ENCODE data around the gene DOCK9.

DOCK9 gene

DNA sequence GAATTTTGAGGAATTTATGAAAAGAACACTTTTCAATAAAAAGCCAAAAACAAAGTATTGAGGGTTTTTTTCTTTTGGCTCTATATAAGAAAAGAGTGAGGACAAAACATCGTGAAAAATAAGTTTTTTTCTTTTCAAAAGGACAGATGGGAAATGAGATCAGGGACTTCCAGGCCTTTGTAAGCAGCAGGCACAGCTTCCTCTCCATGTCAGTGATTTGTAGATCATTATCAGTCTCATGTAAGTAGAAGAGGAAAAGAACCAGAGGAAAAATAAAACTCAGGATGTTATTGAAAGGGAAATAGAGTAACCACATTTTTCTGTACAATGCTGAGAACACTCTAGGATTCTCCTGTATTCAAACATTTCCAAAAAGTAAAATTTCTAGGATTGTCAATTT lies 29.9 kb downstream of the DOCK9 start:
- no peak for DNase-seq (ENCODE audit: low spot score)

DNA sequence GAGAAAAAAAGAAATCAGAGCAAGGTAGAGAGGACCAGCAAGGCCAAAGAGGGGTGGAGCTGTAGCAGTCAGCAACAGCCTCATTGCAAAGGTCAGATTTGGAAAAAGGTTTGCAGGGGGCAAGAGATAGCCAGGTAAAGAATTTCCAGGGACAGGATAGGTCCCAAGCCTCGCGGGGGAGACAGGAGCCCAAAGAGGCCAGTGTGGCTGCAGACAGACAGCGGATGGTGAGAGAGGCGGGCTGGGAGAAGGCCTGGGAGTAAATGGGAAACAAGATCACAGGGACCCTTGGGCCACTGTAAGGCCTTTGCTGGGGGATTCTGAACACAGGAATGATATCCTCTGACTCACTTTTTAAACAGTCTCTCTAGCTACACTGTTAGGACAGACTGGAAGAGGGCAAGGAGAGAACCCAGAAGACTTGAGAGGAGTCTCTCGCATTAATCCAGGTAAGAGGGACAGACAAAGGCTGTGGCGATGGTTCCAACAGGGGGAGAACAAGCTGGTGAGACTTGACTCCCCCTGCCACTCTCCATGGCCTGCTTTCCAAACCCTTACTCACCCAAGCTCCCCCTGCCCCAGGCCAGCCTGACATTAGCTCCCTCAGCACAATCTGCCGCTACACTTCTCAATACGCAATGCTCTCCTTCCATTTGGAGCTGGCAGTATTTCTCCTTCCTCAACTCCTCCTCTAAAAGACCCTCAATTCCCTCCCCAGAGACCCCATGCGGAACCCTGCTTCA lies 31.8 kb downstream of the DOCK9 start:
- no peak for DNase-seq (ENCODE audit: low spot score)

DNA sequence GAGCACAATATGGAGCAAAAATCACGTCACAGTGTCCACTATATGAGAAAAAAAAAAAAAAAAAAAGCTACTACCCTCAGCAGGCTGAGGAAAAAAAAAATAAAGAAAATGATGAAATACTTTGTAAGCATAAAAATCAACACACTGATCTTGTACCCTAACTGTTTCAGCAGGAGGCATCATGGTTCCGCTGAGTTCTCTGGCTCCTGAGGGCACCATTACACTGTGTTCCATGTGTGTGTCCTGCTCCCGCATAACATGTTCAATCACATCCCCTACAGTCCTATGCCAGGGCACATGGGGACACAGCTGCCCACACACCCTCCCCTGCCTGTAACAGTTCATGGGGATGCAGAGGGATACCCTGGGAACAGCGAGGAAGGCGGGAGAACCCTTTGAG lies 33.5 kb downstream of the DOCK9 start:
- DNase-seq (ENCODE audit: low spot score) = no peak

DNA sequence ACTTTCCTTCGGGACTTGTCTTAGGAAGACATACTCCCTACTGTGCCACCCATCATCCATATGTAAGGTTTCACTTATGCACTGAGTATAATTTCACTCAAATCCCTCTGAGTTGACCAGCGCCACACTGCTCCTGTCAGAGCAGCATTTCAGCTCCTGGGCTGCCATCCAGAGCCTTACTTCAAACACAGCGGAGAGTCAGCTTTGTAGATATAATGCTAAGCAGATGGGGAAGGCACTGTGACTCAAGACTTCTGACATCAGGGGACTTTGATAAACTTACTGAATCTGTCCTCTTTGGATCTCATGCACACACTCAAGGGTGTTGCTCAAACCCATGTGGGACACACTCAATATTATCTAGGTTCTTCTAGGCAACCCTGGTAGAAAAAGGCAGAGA lies 34.9 kb downstream of the DOCK9 start:
- DNase-seq (ENCODE audit: low spot score) = peak; percentile 69

DNA sequence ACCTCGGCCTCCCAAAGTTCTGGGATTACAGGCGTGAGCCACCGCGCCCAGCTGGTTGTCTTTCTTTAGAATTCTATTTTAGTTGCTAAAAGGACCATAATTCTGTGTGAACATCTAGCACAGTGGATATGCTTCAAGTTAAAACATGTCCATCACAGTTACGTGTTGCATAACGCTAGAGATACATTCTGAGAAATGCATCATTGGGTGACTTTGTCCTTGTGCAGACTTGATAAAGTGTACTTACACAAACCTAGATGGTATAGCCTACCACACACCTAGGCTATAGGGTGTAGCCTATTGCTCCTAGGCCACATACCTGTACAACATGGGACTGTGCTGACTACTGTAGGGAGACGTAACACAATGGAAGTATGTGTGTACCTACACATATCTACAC lies 35.4 kb downstream of the DOCK9 start:
- DNase-seq (ENCODE audit: low spot score) = no peak

DNA sequence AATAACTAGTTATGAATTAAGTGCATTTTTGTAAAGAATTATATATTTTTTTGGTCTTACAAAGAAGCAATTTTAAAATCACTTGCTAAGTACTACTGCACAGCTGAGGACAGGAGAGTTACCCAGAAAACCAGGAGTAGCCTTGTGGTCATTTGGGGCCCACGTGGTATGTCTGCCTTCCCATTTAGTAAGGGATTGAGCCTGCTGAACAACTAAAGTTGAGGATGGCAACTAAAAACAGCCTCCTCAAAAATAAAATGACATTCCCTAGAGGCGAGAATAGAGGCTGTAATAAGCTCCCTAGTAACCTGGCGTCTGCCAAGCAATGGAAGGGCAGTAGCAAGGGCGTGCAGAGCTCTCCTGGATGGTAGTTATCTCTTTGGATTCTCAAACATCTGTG lies 36.3 kb downstream of the DOCK9 start:
- DNase-seq (ENCODE audit: low spot score) = no peak

DNA sequence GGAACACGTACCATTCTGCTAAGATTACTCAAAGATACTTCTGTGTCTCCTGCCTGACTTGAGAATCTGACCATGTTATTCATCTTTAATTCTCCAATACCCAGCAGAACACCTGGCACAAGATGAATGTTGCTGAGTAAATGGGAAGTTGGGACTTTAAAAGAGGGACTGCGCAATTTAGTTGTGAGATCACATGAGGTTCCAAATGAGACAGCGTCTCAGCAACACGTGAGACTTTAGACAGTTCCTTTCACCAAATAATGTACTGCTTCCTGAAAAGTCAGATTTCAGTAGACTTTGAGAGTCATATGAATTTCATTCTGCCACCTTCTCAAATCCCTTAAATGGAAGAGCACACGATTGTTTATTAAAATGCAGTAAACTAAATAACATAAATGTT lies 36.7 kb downstream of the DOCK9 start:
- DNase-seq (ENCODE audit: low spot score) = no peak

DNA sequence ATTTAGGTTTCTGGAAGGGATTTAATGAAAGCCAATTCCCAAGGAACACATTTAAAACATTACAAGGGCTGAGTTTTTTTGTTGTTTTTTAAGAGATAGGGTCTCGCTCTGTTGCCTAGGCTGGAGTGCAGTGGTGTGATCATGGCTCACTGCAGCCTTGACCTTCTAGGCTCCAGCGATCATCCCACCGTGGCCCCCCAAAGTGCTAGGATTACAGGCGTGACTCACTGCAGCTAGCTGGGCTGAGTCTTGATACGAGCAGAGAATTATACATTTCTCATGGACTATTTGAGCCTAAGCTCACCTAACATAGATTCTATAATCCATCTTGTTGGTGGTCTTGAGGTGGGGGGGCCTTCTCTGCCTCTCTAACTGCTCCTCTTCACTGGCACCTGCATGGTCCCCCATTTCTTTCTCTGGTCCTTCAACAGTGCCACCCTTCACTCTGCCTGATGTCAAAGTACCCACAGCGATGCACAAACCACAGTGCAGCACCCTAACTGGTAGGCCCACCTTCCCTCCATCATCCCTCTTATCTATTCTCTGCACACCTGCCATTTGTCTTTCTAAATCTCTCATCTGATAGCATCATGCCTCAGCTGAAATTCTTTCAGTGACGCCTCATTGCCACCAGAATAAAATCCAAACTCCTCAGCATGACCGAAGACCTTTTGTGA lies 37.4 kb downstream of the DOCK9 start:
- no peak for DNase-seq (ENCODE audit: low spot score)

DNA sequence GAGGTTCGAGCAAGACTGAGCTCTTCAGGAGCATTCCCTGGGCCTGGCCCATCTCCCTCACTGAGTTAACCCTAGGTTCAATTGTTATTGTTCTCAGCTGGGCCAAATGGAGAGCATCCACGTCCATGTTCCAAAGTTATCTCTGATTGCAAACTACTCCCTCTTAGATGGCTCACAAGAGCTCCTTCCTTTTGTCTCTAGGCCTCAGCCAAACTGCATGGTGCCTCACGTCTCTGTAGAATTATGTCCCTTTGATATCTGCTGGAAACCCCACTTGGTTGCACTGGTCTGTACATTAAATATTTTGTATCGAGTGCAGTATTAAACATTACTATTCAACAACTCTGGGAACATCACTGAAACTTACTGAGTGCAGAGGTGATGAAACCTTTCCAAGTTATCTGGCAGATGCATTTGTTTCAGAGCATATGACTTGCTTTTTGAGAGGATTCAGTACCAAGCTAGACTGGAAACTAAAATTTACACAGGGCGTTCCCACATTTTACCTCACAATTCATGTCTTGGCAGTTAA lies 38.1 kb downstream of the DOCK9 start:
- no peak for DNase-seq (ENCODE audit: low spot score)

DNA sequence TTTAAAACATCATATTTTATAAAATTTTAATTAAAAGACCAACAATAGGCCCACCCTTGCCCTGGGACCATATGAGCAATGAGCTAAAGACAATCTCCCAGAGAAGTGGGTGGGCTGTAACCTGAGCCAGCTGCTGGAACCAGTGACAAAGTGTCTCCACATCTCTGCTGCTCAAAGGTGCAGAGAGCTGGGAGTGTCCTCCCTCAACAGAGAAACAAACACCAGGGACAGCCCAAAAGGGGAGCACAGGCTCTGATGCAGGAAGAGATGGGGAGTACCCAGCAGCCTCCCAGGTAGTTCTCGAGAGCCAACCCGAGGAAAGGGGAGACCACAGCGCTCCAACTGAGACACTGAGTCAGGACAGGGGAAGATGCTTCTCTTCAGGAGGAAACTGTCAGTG lies 39.1 kb downstream of the DOCK9 start:
- no peak for DNase-seq (ENCODE audit: low spot score)

DNA sequence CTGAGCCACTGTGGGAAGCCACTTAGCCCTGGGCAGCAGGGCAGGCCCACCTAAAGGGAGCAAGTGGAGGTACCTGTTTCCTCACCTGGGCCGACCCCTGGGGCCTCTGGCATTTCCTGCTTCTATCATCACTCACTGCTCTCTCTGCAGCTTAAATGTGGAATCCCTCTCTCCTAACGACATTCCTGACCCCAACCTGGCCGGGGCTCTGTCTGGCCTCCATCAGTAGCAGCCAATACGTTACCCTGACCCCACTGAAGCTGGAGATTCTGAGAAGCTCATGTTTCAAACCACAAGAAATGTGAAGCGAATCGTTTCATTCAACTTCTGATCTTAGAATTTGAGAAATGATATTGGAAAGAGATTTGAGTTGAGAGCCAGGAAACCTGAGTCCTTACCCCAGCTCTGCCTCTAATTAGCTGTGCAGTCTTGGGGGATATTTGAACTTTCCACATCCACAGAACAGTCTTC lies 39.9 kb downstream of the DOCK9 start:
- no peak for DNase-seq (ENCODE audit: low spot score)

DNA sequence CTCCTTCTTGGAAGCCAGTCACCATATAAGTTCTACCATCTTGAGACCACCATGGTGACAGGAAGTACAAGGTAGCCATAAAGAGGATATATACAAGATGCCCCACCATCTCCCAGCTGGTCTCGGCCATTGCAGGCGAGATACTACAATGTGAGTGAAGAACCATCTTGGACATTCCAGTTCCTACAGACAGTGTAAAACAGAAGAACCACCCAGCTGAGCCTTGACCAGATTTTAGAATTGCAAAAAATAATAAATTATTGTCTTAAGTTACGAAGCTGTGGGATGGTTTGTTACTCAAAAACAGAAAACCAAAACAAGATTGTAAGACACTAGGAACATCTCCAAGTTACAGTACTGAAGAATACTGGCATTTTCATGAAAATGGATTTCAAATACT lies 43.6 kb downstream of the DOCK9 start:
- DNase-seq (ENCODE audit: low spot score) = no peak

DNA sequence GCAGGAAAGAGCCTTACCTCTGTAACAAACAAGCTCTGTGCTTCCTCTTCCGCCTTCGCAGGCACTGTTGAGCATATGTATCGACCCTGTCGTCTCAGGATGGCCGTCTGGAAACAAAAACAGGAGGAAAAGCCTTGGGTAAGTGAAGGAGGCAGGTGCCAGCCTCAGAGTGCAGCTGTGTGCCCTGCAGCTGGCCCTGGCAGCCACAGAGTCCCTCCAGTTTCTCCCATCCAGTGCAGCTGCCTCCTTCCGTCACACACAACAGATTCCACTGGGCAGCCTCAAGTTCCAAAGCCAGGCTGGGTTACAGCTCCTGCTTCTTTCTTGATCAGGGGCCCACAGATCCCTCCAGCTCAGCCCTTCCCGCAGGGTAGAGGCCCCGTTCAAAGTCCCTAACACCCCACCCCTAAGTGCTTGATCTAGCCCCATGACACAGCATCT lies 47.7 kb downstream of the DOCK9 start:
- no peak for DNase-seq (ENCODE audit: low spot score)

DNA sequence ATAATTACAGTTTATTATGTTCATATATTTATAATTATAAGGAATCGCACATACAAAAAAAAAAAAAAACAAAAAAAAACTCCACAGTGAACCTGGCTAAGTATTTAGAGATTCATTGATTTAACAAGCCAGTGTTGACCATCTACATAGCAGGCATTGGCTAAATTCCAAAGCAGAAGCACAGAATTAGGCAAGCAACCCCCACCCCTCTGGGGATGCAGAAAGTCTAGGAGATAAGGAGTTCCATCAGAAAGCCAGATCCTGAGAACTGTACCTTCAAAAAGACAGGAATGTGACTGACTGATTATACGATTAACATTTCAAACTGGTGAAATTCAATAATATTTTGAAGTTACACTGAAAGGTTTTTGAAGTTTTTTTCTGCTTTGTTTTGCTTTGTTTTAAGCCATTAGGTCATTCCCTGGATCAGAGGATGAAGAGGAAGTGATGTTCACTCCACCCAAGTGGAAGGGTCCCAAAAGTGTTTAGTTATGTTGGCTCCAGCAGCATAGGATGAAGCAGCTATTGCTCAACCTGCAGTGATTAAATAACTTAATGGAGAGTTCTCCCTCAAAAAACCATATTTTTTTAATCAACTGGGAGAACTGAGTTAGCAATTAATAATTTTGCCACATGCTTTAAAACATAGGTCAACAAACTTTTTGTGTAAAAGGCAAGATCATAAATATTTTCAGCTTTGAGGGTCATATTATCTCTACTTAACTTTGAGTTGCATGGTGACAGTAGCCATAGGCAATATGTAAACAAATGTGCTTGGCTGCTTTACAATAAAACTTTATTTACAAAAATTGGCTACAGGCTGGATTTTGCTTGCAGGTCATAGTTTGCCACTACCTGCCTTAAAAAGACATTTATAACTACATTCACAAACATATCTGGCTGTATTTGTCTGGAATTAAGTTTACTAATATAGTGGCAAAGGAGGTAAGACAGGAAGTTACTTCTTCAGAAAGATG lies 49.6 kb downstream of the DOCK9 start:
- peak; percentile 74 for DNase-seq (ENCODE audit: low spot score)

DNA sequence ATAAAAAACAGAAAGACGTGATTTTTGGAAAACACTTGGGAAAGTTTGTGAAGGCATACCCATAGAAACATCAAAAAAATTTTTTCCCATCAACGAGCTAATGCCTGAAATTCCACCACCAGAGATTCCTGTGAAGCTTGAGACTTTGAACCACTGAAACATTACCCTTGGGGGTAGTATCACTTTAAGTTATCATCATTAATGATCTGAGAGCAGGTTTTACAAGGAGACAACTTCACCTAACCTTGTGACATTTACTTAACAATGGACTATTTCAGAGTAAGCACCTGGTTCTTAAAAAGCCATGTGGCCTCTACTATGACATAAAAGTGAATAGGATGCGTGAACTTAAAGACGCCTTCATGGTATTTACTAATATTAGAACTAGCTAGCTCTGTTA lies 51.9 kb downstream of the DOCK9 start:
- DNase-seq (ENCODE audit: low spot score) = no peak

DNA sequence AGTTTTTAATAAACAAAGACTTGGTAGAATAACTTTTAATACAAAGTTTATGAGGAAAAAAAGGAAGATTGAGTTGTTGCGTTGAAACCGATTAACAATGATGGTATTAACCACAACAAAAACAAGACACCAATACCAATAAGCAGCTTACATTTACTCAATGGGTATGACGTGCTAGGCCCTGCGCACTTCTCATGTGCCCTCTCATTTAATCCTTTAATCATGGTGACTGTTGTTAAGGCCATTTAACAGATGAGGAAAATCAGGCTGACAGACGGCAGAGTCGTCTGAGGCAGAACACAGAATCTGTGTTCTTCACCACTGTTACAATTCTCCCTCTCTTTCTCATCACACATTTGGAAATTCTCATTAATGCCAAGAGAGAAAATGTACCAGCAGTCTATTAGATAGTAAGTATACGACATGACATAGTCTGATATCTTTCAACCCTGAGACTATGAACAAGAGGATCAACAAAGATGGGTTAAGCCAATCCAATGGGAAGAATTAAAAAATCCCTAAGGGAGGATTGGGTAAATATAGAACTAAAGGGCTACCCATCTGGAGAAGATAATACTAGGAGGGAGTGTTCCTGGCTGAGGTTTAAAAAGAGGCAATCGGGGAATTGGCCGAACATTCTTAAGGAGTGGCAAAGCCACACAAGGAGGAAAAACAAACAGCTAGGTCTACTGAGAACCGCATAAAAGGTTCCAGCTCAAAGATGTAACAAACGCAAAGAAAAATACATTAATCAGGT lies 54.0 kb downstream of the DOCK9 start:
- DNase-seq (ENCODE audit: low spot score) = no peak

DNA sequence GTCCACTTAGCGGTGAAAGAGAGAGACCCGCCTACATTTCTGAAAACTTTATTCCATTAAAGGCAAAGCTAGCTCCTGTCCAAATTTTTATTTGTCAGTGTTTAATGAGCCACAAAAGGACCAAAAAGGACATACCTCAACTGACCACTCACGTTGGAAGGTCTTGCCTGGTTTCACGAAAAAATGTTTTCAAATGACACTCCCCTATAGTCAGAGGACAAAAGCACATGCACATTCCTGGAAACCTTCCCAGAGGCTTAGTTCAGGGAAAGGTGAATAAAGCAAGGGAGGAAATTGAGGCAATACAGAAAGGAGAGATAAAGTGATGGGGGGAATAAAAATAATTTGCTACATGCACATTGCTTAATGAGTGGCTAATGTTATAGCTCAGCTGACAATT lies 55.6 kb downstream of the DOCK9 start:
- no peak for DNase-seq (ENCODE audit: low spot score)

DNA sequence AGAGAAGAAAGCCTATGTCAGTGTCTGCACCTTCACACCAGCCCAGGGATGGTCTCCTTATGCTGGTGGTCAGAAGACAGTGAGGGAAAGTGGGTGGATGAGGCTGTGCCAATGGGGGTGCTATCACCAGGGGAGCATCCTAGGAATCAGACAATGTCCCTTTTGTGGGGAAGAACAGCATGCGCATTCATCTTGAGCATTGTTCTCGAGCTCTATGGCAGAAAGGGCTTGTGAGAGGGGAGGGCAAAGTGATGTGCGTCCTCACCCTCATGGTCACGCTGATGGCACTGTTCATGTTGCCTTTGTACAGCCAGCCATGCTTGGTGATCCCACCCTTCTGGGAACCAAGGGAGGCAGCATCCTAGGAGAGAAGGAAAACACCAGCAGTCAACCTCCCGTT lies 56.1 kb downstream of the DOCK9 start:
- DNase-seq (ENCODE audit: low spot score) = no peak

DNA sequence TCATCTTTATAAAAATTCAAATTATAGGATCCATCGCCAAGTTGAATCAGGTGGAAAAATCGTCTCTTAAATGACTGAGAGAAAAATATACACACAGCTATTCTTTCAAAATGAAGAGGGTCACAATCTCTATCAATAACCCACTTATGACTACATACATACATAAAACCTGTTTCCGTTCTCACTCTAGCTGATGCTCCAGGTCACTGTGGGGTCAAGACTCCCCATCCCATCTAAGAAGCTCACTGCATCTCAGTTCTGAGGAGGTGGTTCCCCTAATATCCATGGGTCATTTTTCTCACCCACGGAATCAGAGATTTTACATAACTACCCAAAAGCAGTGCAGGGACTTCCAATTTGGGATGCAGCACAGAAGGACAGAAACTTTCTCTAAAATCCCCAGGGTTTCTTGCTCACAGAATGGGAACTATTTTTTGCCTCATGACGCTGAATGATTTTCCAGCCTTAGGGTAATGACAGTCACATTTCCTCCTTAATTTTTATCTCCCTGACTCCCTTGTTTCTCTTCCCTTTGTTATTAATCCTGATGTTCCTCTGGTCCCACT lies 56.8 kb downstream of the DOCK9 start:
- DNase-seq (ENCODE audit: low spot score) = no peak

DNA sequence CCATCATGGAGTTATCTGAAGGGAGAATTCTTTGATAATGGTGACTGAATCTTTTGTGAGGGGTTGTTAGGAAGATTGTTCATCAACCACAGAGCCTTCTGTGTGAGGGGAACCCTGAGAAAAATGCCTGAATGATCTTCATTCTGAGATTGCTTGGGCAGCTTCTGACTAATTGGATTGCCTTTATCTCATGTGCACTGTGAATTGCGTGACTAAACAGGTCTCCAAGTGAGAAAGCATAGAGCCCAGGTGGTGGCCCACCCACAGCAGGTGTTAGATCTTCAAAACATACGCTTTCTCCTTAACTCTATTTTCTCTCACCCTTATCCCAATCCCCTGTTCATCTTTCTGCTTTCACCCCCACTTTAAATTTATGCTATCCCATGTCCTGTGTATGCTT lies 58.3 kb downstream of the DOCK9 start:
- DNase-seq (ENCODE audit: low spot score) = no peak

DNA sequence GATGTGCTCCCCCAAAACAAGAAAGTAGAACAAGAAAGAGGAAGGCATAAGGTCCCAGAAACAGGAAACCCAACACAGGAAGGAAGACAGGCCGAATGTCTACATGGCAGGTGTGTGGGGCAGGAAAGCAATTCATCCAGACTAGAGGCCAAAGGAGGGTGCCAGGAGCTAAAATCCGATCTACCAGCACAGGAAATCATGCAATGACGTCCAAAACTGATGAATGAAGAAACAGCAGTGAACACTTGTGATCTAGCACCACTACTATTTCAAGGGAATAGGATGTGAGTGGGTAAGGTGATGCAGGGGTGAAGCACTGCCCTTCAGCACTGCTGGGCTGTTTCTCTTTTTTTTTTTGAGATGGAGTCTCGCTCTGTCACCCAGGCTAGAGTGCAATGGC lies 59.1 kb downstream of the DOCK9 start:
- DNase-seq (ENCODE audit: low spot score) = no peak

Data from AG20443 (cell line).